Smooth muscle cell (in vitro differentiated cells): ENCODE data around the gene MOB3A. TPM values are rescaled to one million over a fixed set of nuclear protein-coding genes. Genes with fewer than 3 reads are reported as not detected.

Experiments used
- DNase-seq: peaks from one replicate; lab custom pipeline; 2025; ENCODE audit not compliant: unreplicated experiment; lab: John Stamatoyannopoulos, UW
- H2AFZ ChIP-seq: fragments of 200-600 bp; sonication (generic); 2 replicates; pipeline ENCODE4 v1.6.0; 2016; ENCODE audit warnings: antibody characterized with exemption, low read depth, mild to moderate bottlenecking
- H3F3A ChIP-seq: fragments of 200-600 bp; sonication (generic); 2 replicates; pipeline ENCODE4 v1.6.0; 2017; ENCODE audit warnings: antibody characterized with exemption, low read depth
- H3K27ac ChIP-seq: fragments of 200-600 bp; sonication (generic); 2 replicates; pipeline ENCODE4 v1.5.1; 2016; ENCODE audit warnings: low read depth, mild to moderate bottlenecking
- H3K27me3 ChIP-seq: fragments of 200-600 bp; sonication (generic); 2 replicates; pipeline ENCODE4 v1.6.1; 2016; ENCODE audit warnings: low read depth, mild to moderate bottlenecking
- H3K36me3 ChIP-seq: fragments of 200-600 bp; sonication (generic); 2 replicates; pipeline ENCODE4 v1.5.1; 2016; ENCODE audit warnings: low read depth
- H3K4me1 ChIP-seq: fragments of 200-600 bp; sonication (generic); 2 replicates; pipeline ENCODE4 v1.5.1; 2016; ENCODE audit warnings: low read depth
- H3K4me2 ChIP-seq: fragments of 200-600 bp; sonication (generic); 2 replicates; pipeline ENCODE4 v1.6.0; 2016; ENCODE audit warnings: mild to moderate bottlenecking
- H3K4me3 ChIP-seq: fragments of 200-600 bp; sonication (generic); 2 replicates; pipeline ENCODE4 v1.5.1; 2016; ENCODE audit warnings: mild to moderate bottlenecking
- H3K79me2 ChIP-seq: fragments of 200-600 bp; sonication (generic); 2 replicates; pipeline ENCODE4 v1.6.0; 2016; ENCODE audit warnings: low read depth, mild to moderate bottlenecking
- H3K9ac ChIP-seq: fragments of 200-600 bp; sonication (generic); 2 replicates; pipeline ENCODE4 v1.6.0; 2016; ENCODE audit warnings: low read depth
- H3K9me3 ChIP-seq: fragments of 200-600 bp; sonication (generic); replicated peaks from 2 replicates; pipeline ENCODE4 v1.5.1; 2016; ENCODE audit warnings: low read depth
- H4K20me1 ChIP-seq: fragments of 200-600 bp; sonication (generic); 2 replicates; pipeline ENCODE4 v1.6.0; 2016; ENCODE audit warnings: low read depth
- WGBS: methylation state at CpG from one replicate; pipeline ENCODE4 v1.1.7; 2016; ENCODE audit warnings: low lambda C conversion rate; 5-methylcytosine and 5-hydroxymethylcytosine counted together
- polyA plus RNA-seq: library from polyadenylated mRNA; unstranded; fragments of >200 nt; fragmentation: Nextera tagmentation; extraction: Ambion mirVana; gene quantifications from 2 replicates; pipeline ENCODE4 v1.2.1, GENCODE V29; 2016
- total RNA-seq: library from RNA; depleted of rRNA; stranded (reverse); fragments of >200 nt; gene quantifications from 2 replicates; pipeline ENCODE4 v1.2.3, GENCODE V29; 2014
- TF ChIP-seq, protein P1 (sequence below): fragments of 200-600 bp; sonication (generic); IDR thresholded peaks from 2 replicates; pipeline ENCODE4 v1.5.1; 2017; ENCODE audit warnings: borderline replicate concordance, mild to moderate bottlenecking, antibody characterized with exemption; ENCODE audit not compliant: insufficient read depth, poor library complexity, severe bottlenecking

MOB3A gene
- total and polyA plus RNA-seq, 2 experiments from 2014 or later, result 11.2 to 23.8 TPM

- 34% methylated on average over 8 of the region's 22 CpGs for WGBS
- no peak overlapping the region for H3K4me3 ChIP-seq
Observed at GRCh38 chr19:2055931-2056836, 39.9 kb downstream of the MOB3A start.

GRCh38 chr19:2054763-2055162, 41.4 kb downstream of the MOB3A start:
- peaks cover 10% of the 10 kb centered on the region for H4K20me1 ChIP-seq
- H3K9me3 ChIP-seq, result no peaks in the 10 kb centered on the region
- DNase-seq, result no peak
- no peak overlapping the region for H3K4me2 ChIP-seq
- H3K9ac ChIP-seq, result no peak overlapping the region
- WGBS, result 94% methylated on average over 8 of the region's 8 CpGs
- H3K27ac ChIP-seq, result no peak overlapping the region
- H3K4me3 ChIP-seq, result no peak overlapping the region
- no peak overlapping the region for H2AFZ ChIP-seq
- TF ChIP-seq, protein P1, sequence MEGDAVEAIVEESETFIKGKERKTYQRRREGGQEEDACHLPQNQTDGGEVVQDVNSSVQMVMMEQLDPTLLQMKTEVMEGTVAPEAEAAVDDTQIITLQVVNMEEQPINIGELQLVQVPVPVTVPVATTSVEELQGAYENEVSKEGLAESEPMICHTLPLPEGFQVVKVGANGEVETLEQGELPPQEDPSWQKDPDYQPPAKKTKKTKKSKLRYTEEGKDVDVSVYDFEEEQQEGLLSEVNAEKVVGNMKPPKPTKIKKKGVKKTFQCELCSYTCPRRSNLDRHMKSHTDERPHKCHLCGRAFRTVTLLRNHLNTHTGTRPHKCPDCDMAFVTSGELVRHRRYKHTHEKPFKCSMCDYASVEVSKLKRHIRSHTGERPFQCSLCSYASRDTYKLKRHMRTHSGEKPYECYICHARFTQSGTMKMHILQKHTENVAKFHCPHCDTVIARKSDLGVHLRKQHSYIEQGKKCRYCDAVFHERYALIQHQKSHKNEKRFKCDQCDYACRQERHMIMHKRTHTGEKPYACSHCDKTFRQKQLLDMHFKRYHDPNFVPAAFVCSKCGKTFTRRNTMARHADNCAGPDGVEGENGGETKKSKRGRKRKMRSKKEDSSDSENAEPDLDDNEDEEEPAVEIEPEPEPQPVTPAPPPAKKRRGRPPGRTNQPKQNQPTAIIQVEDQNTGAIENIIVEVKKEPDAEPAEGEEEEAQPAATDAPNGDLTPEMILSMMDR, result no peak
- H3K79me2 ChIP-seq, result peaks cover 11% of the 10 kb centered on the region
- peaks cover 11% of the 10 kb centered on the region for H3K4me1 ChIP-seq
- peaks cover under 1% of the 10 kb centered on the region for H3F3A ChIP-seq
- H3K27me3 ChIP-seq, result no peaks in the 10 kb centered on the region
- no peaks in the 10 kb centered on the region for H3K36me3 ChIP-seq

More at GRCh38 chr19:2055931-2056836, 39.9 kb downstream of the MOB3A start:
- Histone ChIP-seq H3K36me3 (no peaks in the 10 kb centered on the region), H3K4me1 (peaks cover 23% of the 10 kb centered on the region), H3K9me3 (no peaks in the 10 kb centered on the region), H3K27ac (no peak overlapping the region), H3K27me3 (no peaks in the 10 kb centered on the region), H3K4me2 (peak overlapping the region; percentile 33), H3K79me2 (no peaks in the 10 kb centered on the region), H2AFZ (no peak overlapping the region), H3F3A (peaks cover 8% of the 10 kb centered on the region), H3K9ac (no peak overlapping the region), H4K20me1 (no peaks in the 10 kb centered on the region)
- TF ChIP-seq, protein P1, result no peak
- DNase-seq, result no peak

GRCh38 chr19:2053601-2054389, 42.3 kb downstream of the MOB3A start:
- TF ChIP-seq, protein P1, result no peak
- peaks cover 14% of the 10 kb centered on the region for H3K4me1 ChIP-seq
- no peaks in the 10 kb centered on the region for H3F3A ChIP-seq
- H3K27ac ChIP-seq, result no peak overlapping the region
- no peaks in the 10 kb centered on the region for H3K9me3 ChIP-seq
- H3K27me3 ChIP-seq, result no peaks in the 10 kb centered on the region
- WGBS, result 93% methylated on average over 24 of the region's 24 CpGs
- no peak overlapping the region for H2AFZ ChIP-seq
- no peak overlapping the region for H3K4me2 ChIP-seq
- H3K79me2 ChIP-seq, result peaks cover 21% of the 10 kb centered on the region
- H3K36me3 ChIP-seq, result no peaks in the 10 kb centered on the region
- no peak for DNase-seq
- H3K9ac ChIP-seq, result no peak overlapping the region
- H4K20me1 ChIP-seq, result peaks cover 20% of the 10 kb centered on the region
- H3K4me3 ChIP-seq, result no peak overlapping the region
